Embryonic facial prominence (tissue), 1 donor: Measurements from ENCODE around the gene PRCP.
"Not testable (repeated sequence)": the region's sequence is repeated elsewhere in the genome, so short reads cannot be mapped to it uniquely, and the experiment has no call there.

Experiments
- DNase-seq: peaks from one replicate; pipeline ENCODE4 v3.0.0-alpha.2; 2016; ENCODE audit errors: extremely low spot score

The PRCP gene

GRCh38 chr11:82900277-82901164 is at the start of gene PRCP:
TSS of gene PRCP (minus strand) at chr11:82900430. CDS start at chr11:82900402, 28 bp downstream.
- DNase-seq = peak; percentile 58

GRCh38 chr11:82949352-82949751 is 49.1 kb upstream of the PRCP start:
- DNase-seq = no peak

DNA sequence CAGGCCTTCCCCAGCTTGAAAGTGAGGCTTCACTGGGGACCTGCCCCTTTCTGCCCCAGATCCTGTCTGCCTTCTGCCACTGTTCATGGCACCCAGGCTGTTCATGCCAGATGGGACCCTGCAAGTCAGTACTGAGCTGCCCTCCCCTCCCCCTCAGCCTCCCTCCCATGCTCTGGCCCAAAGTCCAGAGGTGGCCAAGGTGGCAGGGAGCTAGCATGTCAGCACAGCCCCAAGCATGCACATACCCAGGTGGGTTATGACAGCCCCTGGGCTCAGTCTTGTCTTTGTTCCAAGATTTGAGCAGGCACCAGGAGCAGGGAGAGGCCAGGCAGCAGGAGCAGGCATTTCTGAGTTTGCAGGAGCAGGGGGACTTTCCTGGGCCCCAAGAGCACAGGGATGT is 45.5 kb upstream of the PRCP start:
- no peak for DNase-seq

DNA sequence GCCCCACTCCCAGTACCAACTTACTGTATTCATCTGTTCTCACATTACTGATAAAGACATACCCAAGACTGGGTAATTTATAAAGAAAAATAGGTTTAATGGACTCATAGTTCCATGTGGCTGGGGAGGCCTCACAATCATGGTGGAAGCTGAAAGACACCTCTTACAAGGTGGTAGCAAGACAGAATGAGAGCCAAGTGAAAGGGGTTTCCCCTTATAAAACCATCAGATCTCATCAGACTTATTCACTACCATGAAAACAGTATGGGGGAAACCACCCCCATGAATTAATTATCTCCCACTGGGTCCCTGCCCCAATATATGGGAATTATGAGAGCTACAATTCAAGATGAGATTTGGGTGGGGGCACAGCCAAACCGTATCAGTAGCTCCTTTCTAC is 44.8 kb upstream of the PRCP start:
- not testable (repeated sequence) for DNase-seq

GRCh38 chr11:82944198-82944597 is 44.0 kb upstream of the PRCP start:
- no peak for DNase-seq

- not testable (repeated sequence) for DNase-seq
Observed at GRCh38 chr11:82943430-82943829, 43.2 kb upstream of the PRCP start.

GRCh38 chr11:82942376-82942775 is 42.1 kb upstream of the PRCP start:
- DNase-seq = no peak

DNA sequence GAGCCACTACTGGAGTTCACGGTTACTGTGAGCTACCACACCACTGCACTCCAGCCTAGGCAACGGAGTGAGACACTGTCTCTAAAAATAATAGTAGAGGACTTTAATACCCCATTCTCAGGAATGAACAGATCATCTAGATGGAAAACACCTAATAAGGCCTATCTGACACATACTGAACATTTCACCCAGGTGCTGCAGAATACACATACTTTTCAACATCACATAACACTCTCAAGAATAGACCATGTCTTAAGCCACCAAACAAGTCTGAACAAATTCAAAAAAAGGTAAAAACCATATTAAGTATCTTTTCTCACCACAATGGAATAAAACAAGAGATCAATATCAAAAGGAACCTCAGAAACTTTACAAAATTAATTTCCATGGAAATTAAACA is 39.2 kb upstream of the PRCP start:
- DNase-seq = no peak

- no peak for DNase-seq
Observed at GRCh38 chr11:82937554-82937953, 37.3 kb upstream of the PRCP start.

DNA sequence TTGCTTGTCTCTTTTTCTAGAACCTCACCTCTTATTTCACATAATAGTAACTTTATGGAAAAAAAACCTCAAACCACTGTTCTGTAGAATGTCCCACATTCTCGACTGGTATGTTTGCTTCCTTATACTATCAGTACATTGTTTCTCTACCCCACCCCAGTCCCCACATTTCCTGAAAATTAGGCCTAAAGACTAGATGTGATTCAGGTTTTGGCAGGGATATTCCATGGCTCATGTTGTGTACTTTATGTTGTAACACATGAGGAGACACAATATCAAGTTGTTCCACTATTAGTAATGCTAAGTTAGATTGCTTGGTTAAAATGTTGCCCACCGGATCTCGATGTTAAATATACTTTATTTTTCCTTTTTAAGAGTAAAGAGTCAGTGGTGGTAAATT is 36.0 kb upstream of the PRCP start:
- DNase-seq = no peak

GRCh38 chr11:82932564-82932963 is 32.3 kb upstream of the PRCP start:
- DNase-seq = no peak

- no peak for DNase-seq
Observed at GRCh38 chr11:82930734-82931133, 30.5 kb upstream of the PRCP start.

- DNase-seq = no peak
Observed at GRCh38 chr11:82930229-82930628, 30.0 kb upstream of the PRCP start.

- no peak for DNase-seq
Observed at GRCh38 chr11:82929121-82929520, 28.9 kb upstream of the PRCP start.

- no peak for DNase-seq
Observed at GRCh38 chr11:82927264-82927880, 27.1 kb upstream of the PRCP start.

GRCh38 chr11:82924522-82925224 is 24.4 kb upstream of the PRCP start:
- no peak for DNase-seq

DNA sequence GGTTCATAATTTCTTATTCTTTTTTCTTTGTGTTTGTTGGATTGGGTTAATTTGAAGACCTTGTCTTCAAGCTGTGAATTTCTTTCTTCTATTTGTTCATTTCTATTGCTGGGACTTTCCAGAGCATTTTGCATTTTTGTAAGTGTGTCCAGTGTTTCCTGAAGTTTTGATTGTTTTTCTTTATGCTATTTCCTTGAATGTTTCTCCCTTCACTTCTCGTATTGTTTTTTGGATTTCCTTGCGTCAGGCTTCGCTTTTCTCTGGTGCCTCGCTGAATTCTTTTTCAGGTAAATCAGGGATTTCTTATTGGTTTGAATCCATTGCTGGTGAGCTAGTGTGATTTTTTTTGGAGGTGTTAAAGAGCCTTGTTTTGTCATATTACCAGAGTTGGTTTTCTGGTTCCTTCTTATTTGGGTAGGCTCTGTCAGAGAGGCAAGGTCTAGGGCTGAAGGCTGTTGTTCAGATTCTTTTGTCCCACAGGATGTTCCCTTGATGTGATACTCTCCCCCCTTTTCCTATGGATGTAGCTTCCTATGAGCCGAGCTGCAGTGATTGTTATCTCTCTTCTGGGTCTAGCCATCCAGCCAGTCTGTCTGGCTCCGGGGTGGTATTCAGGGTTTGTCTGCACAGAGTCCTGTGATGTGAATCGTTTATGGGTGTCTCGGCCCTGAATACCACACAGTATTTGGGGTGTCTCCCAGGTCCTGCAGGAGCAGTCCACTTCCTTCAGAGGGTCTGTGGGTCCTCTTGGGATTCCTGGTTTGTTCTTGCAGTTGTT is 22.4 kb upstream of the PRCP start:
- not testable (repeated sequence) for DNase-seq

- DNase-seq = not testable (repeated sequence)
Observed at GRCh38 chr11:82920227-82920626, 20.0 kb upstream of the PRCP start.

- not testable (repeated sequence) for DNase-seq
Observed at GRCh38 chr11:82919786-82920185, 19.6 kb upstream of the PRCP start.

- DNase-seq = no peak
Observed at GRCh38 chr11:82909015-82909640, 8.9 kb upstream of the PRCP start.

- no peak for DNase-seq
Observed at GRCh38 chr11:82908311-82908710, 8.1 kb upstream of the PRCP start.
